NCI-H1417 treated with DMSO at 0.1 percent for 48 hours (cell line): ENCODE measurements around the gene FNDC3B.

Experiments
- DNase-seq: peaks from one replicate; lab custom pipeline; 2025; lab: John Stamatoyannopoulos, UW

FNDC3B gene

GRCh38 chr3:172054115-172054764 lies 14.9 kb downstream of the FNDC3B start:
- DNase-seq: no peak

GRCh38 chr3:172056416-172056815 lies 17.0 kb downstream of the FNDC3B start:
- DNase-seq: no peak

DNA sequence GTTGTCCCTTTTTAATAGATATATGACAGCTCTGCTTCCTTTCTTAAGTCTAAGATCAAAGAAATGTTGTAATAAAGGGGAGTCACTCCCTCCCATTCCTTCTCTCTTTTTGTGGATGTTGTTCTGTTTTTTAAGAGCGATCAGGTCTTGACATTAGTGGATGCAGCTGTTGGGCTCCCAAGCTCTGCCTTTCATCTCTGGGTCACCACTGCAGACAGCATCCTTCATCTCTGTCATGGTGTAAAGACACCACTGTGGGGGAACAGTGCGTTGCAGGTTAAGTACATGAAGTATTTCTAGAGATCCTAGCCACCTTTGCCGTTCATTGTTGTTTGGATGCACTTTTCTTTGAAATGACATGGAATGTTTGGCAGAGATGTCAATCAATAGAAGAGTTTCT lies 17.7 kb downstream of the FNDC3B start:
- DNase-seq: no peak

- no peak for DNase-seq
Measured at GRCh38 chr3:172057624-172058327, 18.4 kb downstream of the FNDC3B start.

DNA sequence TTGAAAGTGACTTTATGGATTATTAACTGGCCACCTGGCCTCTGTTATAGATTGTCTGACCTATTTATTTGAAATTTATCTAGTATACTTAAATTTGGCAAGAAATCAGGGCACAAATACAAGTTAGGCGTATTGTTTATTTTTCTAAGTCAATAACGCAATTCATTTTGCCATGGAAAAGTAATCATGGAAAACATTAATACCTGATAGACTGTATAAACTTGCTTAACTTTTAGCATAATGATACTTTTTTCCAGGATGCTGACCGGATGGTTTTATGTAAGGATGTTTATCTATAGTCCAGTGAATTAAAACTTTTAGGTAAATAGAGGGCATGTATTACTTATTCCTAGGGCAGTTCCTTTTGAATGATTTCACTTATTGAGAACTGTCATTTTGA lies 20.2 kb downstream of the FNDC3B start:
- no peak for DNase-seq

DNA sequence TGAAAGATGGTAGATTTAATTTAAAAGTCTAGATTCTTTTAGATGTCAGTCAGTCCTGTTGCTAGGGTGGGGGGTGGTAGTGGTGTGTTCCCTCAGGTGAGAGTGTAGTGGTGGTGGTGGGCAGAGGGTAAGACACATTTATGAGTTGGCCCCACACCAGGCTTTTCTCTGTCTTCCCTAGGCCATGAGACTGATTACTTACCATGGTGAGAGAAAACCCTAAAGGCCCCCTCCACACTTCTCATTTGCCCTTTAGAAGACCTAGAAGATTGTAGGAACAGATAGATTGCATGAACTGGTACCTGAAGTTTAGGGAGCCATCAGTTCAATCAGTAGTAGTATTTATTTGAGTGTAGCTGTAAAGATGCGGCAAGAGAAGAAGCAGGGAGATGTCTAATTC lies 20.9 kb downstream of the FNDC3B start:
- no peak for DNase-seq

- DNase-seq: no peak
Measured at GRCh38 chr3:172061724-172062184, 22.4 kb downstream of the FNDC3B start.

DNA sequence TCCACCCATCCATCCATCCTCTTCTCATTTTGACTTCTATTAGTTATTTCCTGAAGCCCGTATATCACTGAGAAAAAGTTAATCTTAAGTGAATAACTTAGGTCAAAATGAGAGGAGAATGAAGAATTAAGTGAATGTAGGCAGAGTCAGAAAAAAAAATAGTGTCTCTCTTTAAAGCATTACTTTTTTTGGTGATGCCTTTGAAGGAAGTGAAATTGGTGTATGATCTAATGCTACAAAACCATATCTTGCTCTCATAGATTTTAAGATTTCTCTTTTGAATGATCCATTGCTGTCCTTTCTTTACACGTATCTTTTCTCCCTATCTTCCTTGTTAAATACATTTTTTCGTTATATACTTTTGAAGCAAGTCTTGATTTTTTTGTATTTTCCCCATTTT lies 23.4 kb downstream of the FNDC3B start:
- DNase-seq: no peak

- DNase-seq: no peak
Measured at GRCh38 chr3:172063456-172064432, 24.4 kb downstream of the FNDC3B start.

DNA sequence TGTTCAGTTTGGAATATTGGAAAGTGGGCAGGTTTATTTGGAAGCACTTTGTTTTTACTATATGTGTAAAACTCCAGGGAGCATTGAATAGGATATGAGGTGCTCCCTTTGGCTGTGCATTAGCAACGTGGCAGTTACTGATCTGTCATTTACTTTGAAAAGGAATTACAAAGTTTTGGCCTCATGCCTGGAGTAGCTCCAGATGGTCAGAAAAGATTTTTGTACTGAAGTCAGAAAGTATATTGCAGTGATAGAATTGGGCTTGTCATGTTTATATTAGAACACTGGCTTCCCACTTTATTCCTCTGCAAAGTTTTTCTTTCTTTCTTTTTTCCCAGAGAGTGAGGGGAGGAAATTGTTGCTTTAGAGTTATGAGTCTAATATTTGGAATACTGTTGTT lies 26.1 kb downstream of the FNDC3B start:
- no peak for DNase-seq

DNA sequence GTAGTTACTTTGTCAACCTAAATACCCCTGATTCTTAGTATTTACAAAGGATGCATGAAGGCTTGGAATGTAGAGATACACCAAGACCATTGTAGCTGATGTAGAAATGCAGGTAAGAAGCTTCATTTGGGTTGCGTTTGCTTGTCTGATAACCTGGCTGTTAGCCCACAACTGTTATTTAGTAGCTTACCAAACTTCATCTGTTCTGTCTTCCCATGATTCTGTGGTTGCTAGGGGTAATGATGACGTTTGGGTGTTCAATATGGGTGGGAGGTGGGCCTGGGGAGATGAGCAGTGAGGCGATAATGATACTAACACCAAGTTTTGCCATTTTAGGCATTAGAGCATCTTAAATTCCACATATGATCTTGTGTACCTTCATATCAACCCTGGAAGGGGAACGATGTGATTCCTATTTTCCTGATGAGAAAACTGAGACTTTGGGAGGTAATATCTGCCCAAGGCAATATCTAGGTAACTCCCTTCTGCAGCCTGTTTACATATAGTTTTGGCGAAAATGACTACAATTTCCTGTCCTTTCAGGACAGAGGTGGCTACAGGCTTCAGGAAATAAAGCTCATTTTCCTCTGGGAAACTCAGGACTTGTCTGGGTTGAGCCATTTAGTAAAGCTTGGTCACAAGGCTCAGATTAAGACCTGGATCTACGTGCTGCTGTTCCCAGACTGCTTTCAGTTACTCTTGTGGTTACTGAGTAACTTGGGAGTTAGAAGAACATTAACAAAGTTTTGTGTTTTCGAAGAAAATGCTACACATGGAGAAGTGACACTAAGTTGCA lies 26.8 kb downstream of the FNDC3B start:
- DNase-seq: no peak

DNA sequence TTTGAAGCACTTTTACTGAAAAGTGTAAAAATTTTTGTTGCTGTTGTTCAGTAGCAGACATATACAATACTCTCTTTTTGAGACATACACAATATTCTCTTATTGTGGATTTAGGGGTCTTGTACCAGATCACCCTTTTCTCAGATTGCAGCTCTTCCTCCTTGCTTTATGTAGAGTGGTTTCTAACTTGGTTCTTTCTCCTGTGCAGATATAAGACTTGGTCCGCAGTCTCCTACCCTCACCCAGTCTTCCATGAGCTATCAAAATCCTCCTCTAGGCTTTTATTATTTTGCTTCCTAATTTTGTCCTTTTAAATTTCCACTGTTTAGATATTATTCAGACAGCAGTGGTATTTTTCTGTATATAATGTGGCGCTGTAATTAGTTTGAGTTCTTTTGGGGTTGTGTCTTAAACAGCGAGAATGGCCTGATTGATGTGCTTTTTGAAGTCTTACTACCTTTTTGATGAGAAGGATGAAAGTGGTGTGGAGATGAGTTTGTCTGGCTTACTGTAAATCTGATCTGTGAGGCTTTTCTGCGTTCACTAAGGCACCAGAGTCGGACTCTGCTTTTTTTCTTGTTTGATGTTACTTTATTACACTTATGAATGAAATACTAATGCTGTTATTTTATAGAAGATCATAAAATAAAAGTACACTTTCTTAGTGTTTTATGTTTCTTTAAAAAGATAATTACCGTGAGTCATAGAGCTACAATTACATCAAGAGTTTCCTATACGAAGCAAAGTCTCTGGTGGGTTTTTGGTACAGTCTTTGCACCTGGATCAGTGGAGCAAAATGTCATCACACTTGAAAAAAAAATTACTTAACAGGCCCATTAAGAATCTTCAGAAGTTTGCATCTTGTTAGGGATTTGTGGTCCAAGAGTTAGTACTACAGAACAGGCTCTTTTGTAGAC lies 27.8 kb downstream of the FNDC3B start:
- DNase-seq: no peak

DNA sequence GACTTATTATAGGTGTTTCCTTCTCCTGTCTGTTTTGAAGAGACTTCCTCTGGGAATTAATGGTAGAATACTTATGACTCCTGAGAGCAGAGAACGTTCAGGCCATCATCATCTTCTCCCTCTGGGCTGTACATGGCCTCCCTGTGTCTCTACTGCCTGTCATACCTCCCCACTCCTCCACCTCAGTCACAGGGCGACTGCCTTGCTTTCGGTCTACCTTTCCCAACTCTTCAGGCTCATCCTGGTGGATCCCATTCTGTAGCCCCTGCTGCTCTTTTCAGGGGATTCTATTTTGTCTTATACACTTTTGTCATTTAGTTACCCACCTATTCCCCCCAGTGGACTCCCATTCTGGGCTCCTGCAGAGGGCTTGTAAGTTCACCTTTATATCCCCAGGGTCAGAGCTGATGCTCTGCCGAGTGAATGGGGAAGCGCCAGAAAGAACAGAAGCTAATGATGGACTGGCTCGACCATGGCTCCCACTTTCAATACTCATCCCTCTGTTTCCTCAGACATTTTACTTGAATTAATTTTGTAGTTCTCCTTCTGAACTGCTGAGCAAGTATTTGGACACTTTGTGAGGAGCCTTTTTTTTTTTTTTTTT lies 28.6 kb downstream of the FNDC3B start:
- no peak for DNase-seq

DNA sequence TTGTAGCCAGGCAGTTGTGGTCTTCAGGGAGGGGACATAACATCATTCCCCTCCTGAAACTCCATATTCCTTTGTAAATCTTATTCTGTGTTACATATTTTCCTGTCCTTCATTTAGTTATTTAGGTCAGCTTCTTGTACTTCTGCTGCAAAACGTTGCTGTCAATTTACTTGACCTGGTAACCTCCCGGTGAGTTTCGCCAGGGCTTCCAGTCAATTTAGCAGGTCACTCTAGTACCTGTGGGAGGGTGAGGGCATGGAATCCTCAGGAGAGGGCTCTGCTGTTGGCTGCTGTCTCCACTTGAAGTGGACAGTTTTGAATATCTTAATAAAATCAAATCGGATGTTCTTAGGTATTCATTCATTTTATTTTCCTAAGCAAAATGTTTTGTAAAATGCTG lies 29.6 kb downstream of the FNDC3B start:
- no peak for DNase-seq

DNA sequence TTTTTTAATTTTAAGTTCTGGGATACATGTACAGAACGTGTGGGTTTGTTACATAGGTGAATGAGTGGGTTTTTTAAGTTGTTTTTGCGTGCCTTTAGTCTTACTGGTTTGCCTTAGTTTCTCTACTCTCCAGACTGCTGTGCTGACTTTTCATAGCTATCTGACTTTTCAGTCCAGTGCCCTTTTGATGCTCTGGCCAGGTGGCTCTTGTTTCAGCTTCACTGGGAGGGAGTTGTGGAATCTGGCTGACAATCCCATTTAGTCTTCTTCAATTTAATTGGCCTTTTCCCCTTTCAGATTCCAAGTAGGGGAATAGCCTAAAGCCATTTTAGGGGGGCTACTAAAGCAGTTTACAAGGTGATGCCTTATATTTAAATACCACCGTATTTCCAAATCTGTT lies 30.1 kb downstream of the FNDC3B start:
- no peak for DNase-seq

DNA sequence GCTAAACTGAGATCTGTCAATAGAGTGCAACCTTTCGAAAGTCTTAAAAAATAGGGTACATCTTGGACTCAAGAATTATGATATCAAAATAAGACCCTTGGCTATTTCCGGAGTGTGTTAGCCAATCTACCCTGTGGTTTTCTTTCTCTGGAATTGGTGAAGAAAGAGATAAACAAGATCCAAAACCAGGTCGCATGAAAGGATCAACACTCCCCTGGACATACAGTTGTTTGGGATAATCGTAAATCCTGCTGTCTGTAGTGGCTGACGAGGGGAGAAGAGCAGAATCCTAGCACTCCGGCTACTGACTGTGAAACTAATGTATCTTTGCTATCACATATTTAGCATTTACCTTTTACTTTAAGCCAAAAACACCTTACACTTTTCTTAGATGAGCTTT lies 30.9 kb downstream of the FNDC3B start:
- DNase-seq: no peak

DNA sequence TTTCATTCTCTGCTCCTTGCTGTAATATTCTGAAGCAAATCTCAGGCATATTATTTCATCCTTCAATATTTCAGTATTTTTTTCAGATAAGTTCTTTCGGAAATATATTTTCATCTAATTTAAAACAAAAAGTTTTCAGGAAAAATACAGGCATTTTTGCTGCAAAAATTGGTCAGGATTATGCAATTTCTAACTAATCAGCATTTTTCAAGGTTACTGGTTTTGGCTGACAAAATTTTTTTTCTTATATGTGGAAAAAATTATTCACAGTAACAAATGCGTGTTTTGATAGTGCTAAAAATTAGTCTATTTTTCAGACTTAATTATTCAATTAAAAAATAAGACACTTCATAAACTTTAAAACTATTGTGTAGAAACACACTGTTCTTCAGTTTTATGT lies 31.4 kb downstream of the FNDC3B start:
- DNase-seq: no peak

DNA sequence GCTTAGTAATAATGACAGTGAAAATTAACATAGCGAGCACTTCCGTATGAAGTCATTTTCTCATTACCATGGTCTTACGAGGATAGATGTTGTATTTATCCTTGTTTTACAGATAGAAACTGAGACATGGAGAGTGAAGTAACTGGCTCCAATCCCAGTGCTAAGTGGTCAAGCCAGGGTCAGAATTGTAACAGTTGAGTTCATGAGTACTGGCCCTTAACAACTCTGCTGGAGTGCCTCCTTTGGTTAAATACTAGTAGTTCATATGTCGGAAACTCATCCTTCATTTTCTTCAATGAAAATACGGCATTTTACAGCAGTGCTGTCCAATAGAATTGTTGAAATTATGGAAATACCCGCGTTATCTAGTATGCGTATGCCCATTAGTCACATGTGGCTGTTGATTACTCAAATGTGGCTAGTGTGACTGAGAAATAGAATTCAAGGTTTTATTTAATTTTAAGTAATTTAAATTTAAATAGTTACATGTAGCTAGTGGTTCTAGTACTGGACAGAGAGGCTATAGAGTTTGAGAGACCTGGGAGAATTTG lies 32.5 kb downstream of the FNDC3B start:
- DNase-seq: no peak

DNA sequence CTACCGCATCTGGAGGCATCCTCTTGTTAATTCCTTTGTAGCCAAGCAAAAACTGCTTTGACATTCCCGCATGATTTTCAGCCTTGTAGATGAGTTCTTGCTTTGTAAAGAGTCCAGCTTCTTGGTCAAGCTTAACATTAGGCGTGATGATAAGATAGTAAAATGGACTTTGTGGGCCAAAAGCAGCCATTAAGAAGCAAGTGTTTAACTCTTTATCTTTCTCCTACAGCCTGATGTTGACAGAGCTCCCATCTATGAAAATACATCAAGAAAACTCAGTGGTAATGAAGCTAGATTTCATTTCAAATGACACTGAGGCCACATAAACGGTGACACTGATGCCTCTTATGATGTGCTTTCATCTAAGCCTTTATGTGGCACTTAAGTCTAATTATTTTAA lies 33.2 kb downstream of the FNDC3B start:
- no peak for DNase-seq
